Stimulated activated CD8-positive, alpha-beta memory T cell treated with anti-CD3 and anti-CD28 coated beads, Interleukin-4, amount 100 ng/mL, for 24 hours (primary cell): ENCODE results near the gene SYNE1.
"Not testable (repeated sequence)": the region's sequence is repeated elsewhere in the genome, so short reads cannot be mapped to it uniquely, and the experiment has no call there.

ENCODE experiments used
- DNase-seq: peaks from one replicate; pipeline ENCODE4 v3.0.0-alpha.2; 2020; ENCODE audit warnings: low read depth

SYNE1 gene

DNA sequence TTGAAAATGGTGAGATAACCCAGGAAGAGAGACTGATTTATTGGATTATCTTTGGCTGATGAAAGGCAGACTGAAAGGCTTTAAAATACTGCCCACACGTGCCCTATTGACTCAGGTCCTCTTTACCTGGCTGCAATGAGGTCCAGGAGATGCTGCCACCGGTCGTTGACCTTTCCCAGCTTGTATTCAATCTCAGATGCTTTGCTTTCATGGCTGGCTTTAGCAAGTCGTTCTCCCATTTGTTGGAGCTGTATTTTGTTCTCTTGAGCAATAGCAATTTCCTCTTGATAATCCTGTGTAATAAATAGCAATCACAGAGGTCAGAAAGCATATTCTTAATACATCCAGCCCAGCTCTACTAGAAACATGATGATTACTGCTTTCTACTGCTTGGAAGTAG is 460.9 kb downstream of the SYNE1 start:
- DNase-seq: no peak

GRCh38 chr6:152173957-152174356 is 463.2 kb downstream of the SYNE1 start:
- DNase-seq: no peak

GRCh38 chr6:152173321-152173720 is 463.8 kb downstream of the SYNE1 start:
- no peak for DNase-seq

- peak; percentile 26 for DNase-seq
Observed at GRCh38 chr6:152170702-152171667, 466.2 kb downstream of the SYNE1 start.

DNA sequence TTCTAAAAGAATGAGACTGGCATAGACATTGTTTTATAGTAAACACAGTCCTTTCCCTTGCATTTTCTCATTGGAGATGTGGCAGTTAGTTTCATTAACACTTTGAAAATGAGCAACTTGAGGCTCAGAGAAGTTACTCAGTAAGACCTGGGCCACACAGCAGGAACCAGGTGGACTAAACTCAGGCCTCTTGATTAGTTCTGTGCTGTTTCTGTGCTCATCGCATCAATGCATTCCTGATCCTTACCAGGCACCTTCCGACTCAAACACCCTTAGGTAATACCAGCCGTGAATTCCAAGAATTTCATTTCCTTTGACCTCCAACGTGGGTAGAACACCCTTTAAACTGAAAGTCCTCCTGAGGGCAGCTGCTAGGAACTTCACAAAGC is 466.9 kb downstream of the SYNE1 start:
- no peak for DNase-seq

- no peak for DNase-seq
Observed at GRCh38 chr6:152167641-152168603, 469.2 kb downstream of the SYNE1 start.

DNA sequence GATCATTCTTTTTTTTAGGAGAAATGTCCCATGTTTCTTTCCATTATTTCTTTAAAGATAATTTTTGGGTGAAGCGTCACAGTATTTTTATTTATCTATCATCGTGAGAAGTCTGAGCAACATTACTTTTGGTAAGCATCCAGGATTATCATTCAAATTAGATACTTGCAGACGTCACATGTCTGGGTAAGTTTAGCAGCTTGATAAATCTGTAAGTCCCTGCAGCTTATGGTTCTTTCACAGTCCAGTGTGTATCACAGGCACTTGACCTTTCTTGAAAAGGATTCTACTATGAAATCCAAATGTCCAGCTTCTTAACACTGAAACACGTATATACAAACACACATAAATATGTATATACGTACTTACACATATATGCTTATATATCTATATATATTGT is 470.3 kb downstream of the SYNE1 start:
- DNase-seq: no peak

DNA sequence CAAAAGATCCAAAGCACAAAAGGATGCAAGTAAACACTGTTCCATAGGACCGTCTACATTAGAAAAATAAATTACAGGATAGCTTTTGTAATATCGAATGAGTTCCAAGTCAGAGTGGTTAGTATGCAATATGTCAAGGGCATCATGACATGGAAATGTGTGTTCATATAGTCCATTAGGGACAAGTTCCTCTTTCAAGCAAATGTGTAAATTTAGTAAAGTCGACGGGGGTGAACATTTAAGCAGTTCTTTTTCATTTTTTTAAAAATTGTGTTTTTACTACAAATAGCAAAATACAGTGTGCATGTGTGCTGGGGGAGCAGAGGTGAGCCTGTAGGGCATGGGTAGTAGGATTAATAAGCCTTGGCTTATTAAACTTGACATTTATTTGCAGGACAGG is 470.7 kb downstream of the SYNE1 start:
- DNase-seq: no peak

GRCh38 chr6:152164957-152165356 is 472.2 kb downstream of the SYNE1 start:
- DNase-seq: no peak

GRCh38 chr6:152161501-152161900 is 475.7 kb downstream of the SYNE1 start:
- DNase-seq: no peak

GRCh38 chr6:152160346-152160745 is 476.8 kb downstream of the SYNE1 start:
- no peak for DNase-seq

DNA sequence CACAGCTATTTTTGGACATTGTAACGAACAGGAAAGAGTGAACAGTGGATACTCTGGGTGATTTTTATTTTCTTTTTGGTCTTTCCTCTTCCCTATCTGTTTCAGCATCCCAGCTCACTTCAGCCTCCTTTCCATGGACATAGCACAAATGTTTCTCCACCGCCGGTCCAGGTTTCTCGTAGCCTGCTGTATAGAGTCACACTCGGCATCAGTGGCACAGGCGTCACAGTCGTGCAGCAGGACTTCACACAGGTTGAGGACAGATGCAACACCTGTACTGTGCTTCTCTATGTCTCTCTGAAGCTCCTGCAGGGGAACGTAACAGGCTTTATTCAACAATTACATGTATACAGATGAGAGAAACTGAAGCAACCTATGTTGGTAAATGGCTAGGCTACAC is 481.4 kb downstream of the SYNE1 start:
- DNase-seq: no peak

DNA sequence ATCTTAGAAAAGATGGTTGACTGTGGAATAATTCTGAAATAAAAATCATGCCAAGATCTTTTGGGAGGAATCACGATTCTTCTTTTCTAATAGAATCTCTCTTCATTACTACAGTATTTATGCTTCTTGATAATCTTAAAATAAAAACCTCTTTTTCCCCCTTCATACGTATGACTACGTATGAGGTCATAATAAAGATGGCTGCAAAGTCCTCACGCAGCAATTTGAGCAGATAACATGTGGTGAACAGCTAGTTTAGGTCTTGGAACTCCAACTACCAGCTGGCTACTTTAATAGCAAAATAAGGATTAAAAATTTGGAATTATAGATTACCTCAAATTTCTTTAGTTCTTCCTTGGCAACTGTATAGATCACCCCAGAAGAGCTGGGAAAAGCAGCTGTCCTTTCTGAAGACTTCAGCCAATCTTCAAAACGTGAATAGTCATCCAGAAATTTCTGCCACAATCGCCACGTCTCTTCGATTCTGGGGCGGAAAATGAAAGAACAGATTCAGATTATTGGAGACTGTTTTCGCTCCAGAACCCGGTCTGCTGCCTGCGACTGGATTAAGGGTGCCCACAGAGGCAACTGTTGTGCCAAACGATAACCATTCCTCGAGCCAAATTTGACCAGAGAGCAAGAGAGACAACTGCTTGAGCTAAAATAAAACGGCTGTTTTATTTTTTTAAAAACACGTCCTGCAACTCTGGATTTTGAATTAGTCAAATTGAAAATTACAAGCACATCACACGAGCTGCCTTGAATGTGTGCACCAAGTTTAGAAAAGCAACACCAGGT is 482.4 kb downstream of the SYNE1 start:
- no peak for DNase-seq

DNA sequence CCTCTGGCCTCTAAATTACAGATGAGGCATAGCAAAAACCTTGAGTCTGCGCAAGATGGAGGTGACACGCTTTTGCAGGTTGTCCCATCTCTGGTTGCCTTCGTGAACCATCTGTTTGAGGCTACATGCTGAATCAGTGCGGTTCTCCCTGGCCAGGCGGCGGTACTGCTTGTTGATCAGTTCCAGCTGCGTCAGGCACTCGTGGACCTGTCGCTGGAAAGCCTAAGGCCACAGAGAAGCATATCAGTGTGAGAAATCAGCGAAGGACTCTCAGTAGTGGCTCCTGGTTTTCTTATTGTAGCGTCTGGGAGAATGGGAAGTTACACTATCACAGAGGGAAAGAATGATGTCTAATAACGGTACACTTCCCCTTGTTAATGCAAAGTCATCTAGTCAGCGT is 485.2 kb downstream of the SYNE1 start:
- DNase-seq: no peak

GRCh38 chr6:152150196-152150595 is 487.0 kb downstream of the SYNE1 start:
- no peak for DNase-seq

DNA sequence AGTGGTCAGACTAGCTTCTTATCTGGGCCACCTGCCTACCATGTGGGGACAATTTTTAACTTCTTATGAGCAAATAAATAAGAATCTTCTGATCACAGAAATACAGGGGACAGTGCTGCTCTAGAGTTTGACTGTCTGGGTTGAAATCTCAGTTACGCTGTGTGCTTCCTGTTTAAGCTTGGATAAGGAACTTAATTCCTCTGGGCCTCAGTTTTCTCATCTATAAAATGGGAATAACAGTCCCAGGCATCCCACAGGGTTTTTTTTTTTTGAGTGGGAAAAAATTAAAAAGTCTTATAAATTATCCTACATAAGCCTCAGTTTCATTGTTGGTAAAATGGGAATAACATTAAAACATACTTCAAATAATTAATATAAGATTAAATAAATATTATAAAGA is 488.8 kb downstream of the SYNE1 start:
- DNase-seq: no peak

GRCh38 chr6:152147269-152147668 is 489.9 kb downstream of the SYNE1 start:
- no peak for DNase-seq

GRCh38 chr6:152146385-152146784 is 490.8 kb downstream of the SYNE1 start:
- no peak for DNase-seq

GRCh38 chr6:152143359-152143758 is 493.8 kb downstream of the SYNE1 start:
- DNase-seq: no peak

GRCh38 chr6:152142105-152142504 is 495.1 kb downstream of the SYNE1 start:
- DNase-seq: no peak

DNA sequence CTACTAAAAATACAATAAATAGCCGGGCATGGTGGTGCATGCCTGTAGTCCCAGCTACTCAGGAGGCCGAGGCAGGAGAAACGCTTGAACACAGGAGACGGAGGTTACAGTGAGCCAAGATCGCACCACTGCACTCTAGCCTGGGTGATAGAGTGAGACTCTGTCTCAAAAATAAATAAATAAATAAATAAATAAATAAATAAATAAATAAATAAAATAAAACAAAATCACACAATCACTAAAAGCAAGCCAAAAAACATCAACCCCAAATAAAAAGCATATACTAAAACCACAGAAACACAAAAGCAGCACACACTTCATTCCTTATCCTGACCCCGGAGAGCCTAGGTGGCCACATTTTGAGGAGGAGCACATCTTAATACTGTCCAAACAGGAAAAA is 498.8 kb downstream of the SYNE1 start:
- not testable (repeated sequence) for DNase-seq

- DNase-seq: no peak
Observed at GRCh38 chr6:152136449-152136825, 500.7 kb downstream of the SYNE1 start.
